Osteoblast (primary cell): ENCODE measurements around the gene CALD1. TPM values are rescaled to one million over a fixed set of nuclear protein-coding genes. Genes with fewer than 3 reads are reported as not detected.

Experiments
- DNase-seq: peaks from one replicate; pipeline ENCODE4 v3.0.0; 2011; ENCODE audit warnings: low spot score, mixed read lengths; ENCODE audit not compliant: insufficient read length; ENCODE audit errors: missing footprints
- H2AFZ ChIP-seq: 2 replicates; pipeline ENCODE4 v1.6.0; 2011; ENCODE audit warnings: mild to moderate bottlenecking, low read length
- H3K27ac ChIP-seq: 2 replicates; pipeline ENCODE4 v1.5.1; 2011; ENCODE audit warnings: mild to moderate bottlenecking, low read depth, low read length, moderate library complexity
- H3K27me3 ChIP-seq: 2 replicates; pipeline ENCODE4 v1.6.0; 2012; ENCODE audit warnings: mild to moderate bottlenecking, control low read depth, inconsistent platforms, low read length, moderate library complexity; ENCODE audit not compliant: insufficient read depth
- H3K36me3 ChIP-seq: 2 replicates; pipeline ENCODE4 v1.5.1; 2011; ENCODE audit warnings: mild to moderate bottlenecking, low read length, control low read depth, moderate library complexity; ENCODE audit not compliant: insufficient read depth
- H3K4me1 ChIP-seq: 2 replicates; pipeline ENCODE4 v1.5.1; 2011; ENCODE audit warnings: mild to moderate bottlenecking, low read length, control low read depth, moderate library complexity; ENCODE audit not compliant: insufficient read depth
- H3K4me2 ChIP-seq: 2 replicates; pipeline ENCODE4 v1.6.0; 2011; ENCODE audit warnings: mild to moderate bottlenecking, low read length; ENCODE audit not compliant: insufficient read depth
- H3K4me3 ChIP-seq: fragments of 200-600 bp; sonication (generic); 3 replicates; pipeline ENCODE4 v1.5.1; 2012; ENCODE audit warnings: mild to moderate bottlenecking, low read length, inconsistent platforms; ENCODE audit not compliant: insufficient read depth
- H3K79me2 ChIP-seq: 2 replicates; pipeline ENCODE4 v1.6.0; 2012; ENCODE audit warnings: mild to moderate bottlenecking, low read length, control low read depth, inconsistent platforms; ENCODE audit not compliant: insufficient read depth
- H3K9me3 ChIP-seq: 2 replicates; pipeline ENCODE4 v1.5.1; 2011; ENCODE audit warnings: low read depth, low read length, control low read depth
- H4K20me1 ChIP-seq: 2 replicates; pipeline ENCODE4 v1.6.0; 2012; ENCODE audit warnings: mild to moderate bottlenecking, low read length, control low read depth; ENCODE audit not compliant: insufficient read depth
- total RNA-seq: library from RNA; depleted of rRNA; stranded (reverse); fragments of >200 nt; gene quantifications from 2 replicates; pipeline ENCODE4 v1.2.3, GENCODE V29; 2012
- TF ChIP-seq, protein P1 (sequence below): IDR thresholded peaks from 2 replicates; pipeline ENCODE4 v1.5.1; 2011; ENCODE audit warnings: mild to moderate bottlenecking, low read depth, low read length, moderate library complexity; ENCODE audit errors: extremely low read depth

Gene CALD1
- total RNA-seq: 1,075 and 1,123 TPM in 2 replicates

GRCh38 chr7:134778941-134779740 is at the start of gene CALD1:
Gene CALD1 (plus strand): TSS chr7:134779634. CDS start chr7:134867734, 88,100 bp downstream.
- H3K9me3 ChIP-seq: no peaks in the 10 kb centered on the region
- peaks cover 47% of the 10 kb centered on the region for H3K79me2 ChIP-seq
- peak within 1 kb of the TSS; percentile 90 for H3K4me2 ChIP-seq
- no peaks in the 10 kb centered on the region for H3K27me3 ChIP-seq
- H3K27ac ChIP-seq: peak within 1 kb of the TSS; percentile 94
- H3K4me3 ChIP-seq: peak within 1 kb of the TSS; percentile 80
- no peak within 1 kb of the TSS for H2AFZ ChIP-seq
- peaks cover 45% of the 10 kb centered on the region for H3K4me1 ChIP-seq
- peaks cover 31% of the 10 kb centered on the region for H3K36me3 ChIP-seq
- peaks cover 33% of the 10 kb centered on the region for H4K20me1 ChIP-seq
- TF ChIP-seq, protein P1, sequence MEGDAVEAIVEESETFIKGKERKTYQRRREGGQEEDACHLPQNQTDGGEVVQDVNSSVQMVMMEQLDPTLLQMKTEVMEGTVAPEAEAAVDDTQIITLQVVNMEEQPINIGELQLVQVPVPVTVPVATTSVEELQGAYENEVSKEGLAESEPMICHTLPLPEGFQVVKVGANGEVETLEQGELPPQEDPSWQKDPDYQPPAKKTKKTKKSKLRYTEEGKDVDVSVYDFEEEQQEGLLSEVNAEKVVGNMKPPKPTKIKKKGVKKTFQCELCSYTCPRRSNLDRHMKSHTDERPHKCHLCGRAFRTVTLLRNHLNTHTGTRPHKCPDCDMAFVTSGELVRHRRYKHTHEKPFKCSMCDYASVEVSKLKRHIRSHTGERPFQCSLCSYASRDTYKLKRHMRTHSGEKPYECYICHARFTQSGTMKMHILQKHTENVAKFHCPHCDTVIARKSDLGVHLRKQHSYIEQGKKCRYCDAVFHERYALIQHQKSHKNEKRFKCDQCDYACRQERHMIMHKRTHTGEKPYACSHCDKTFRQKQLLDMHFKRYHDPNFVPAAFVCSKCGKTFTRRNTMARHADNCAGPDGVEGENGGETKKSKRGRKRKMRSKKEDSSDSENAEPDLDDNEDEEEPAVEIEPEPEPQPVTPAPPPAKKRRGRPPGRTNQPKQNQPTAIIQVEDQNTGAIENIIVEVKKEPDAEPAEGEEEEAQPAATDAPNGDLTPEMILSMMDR: no peak
- peak; percentile 66 for DNase-seq

DNA sequence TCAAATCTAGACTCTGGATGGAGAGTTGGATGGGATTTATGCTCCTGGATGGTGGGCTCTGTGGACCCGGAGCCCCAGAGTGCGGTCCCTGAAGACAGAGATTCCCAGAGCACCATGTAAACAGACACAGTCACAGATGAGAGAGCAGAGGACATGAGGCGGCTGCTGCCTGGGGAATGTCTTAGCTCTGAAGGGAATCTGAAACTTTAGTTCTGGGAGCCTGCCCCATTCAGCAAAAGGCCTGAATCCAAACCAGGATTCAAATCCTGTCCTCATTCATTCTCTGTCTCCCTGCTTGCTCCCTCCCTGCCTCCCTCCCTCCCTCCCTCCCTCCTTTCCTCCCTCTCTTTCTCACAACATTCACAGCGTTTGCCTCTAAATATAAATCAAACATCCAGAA is 49.5 kb upstream of the CALD1 start:
- Histone ChIP-seq H3K79me2 (peaks cover 3% of the 10 kb centered on the region), H3K27ac (peak overlapping the region; percentile 79), H3K9me3 (no peaks in the 10 kb centered on the region), H3K4me3 (peak overlapping the region; percentile 28), H3K36me3 (no peaks in the 10 kb centered on the region), H3K27me3 (no peaks in the 10 kb centered on the region), H4K20me1 (no peaks in the 10 kb centered on the region), H3K4me1 (peaks cover 55% of the 10 kb centered on the region), H3K4me2 (peak overlapping the region; percentile 60), H2AFZ (peak overlapping the region; percentile 32)
- TF ChIP-seq, protein P1: no peak
- DNase-seq: peak; percentile 63

DNA sequence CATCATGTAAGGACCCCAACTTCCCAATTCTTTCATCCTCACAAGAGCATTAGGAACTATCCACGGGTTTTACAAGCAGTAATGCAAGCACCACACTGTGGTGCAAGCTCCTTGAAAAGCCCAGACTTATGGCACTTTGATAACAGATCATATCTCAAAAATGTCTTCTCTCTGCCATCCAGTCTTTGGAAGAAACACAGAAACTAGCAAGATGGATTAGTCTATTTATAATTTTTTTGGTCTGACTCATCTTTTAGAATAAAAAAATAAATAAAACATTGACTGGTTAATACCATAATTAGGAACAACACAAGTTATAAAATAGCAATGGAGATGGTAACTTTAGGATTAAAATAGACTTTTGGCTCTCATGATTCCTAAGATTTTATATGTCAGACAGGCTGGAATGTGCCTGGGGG is 49.0 kb upstream of the CALD1 start:
- H3K4me3 ChIP-seq: peak overlapping the region; percentile 28
- H2AFZ ChIP-seq: no peak overlapping the region
- H3K4me2 ChIP-seq: peak overlapping the region; percentile 60
- peak overlapping the region; percentile 79 for H3K27ac ChIP-seq
- TF ChIP-seq, protein P1: no peak
- H3K27me3 ChIP-seq: no peaks in the 10 kb centered on the region
- H3K9me3 ChIP-seq: no peaks in the 10 kb centered on the region
- no peak for DNase-seq
- no peaks in the 10 kb centered on the region for H4K20me1 ChIP-seq
- H3K79me2 ChIP-seq: peaks cover 2% of the 10 kb centered on the region
- H3K36me3 ChIP-seq: no peaks in the 10 kb centered on the region
- H3K4me1 ChIP-seq: peaks cover 55% of the 10 kb centered on the region

- Histone ChIP-seq H3K4me3 (no peak overlapping the region), H3K4me1 (peaks cover 62% of the 10 kb centered on the region), H2AFZ (no peak overlapping the region), H3K27ac (no peak overlapping the region), H3K4me2 (no peak overlapping the region), H4K20me1 (no peaks in the 10 kb centered on the region), H3K79me2 (peaks cover 2% of the 10 kb centered on the region), H3K9me3 (no peaks in the 10 kb centered on the region), H3K36me3 (no peaks in the 10 kb centered on the region), H3K27me3 (no peaks in the 10 kb centered on the region)
- TF ChIP-seq, protein P1: no peak
- no peak for DNase-seq
Measured at GRCh38 chr7:134731616-134732015, 47.8 kb upstream of the CALD1 start.
